Muscle of leg (tissue), 11 donors: Measurements from ENCODE around the gene ST6GALNAC3. TPM values are rescaled to one million over a fixed set of nuclear protein-coding genes. Genes with fewer than 3 reads are reported as not detected.
A peak's percentile ranks its signal among the peaks of the same experiment; 100 is the strongest.
"Not testable (repeated sequence)": the region's sequence is repeated elsewhere in the genome, so short reads cannot be mapped to it uniquely, and the experiment has no call there.

Experiments used
- DNase-seq: peaks from one replicate; pipeline ENCODE4 v3.0.0; 2013
- H3K27ac ChIP-seq: one replicate; pipeline ENCODE4 v1.5.1; 2013; ENCODE audit warnings: mild to moderate bottlenecking, low read length, control low read depth
- H3K27me3 ChIP-seq: one replicate; pipeline ENCODE4 v1.6.1; 2013; ENCODE audit warnings: low read length; ENCODE audit not compliant: control insufficient read depth, insufficient read depth
- H3K36me3 ChIP-seq: one replicate; pipeline ENCODE4 v1.6.1; 2013; ENCODE audit warnings: low read length; ENCODE audit not compliant: control insufficient read depth, insufficient read depth
- H3K4me1 ChIP-seq: one replicate; pipeline ENCODE4 v1.6.1; 2013; ENCODE audit warnings: low read length; ENCODE audit not compliant: control insufficient read depth, insufficient read depth
- H3K4me3 ChIP-seq: one replicate; pipeline ENCODE4 v1.5.1; 2013; ENCODE audit warnings: low read length, control low read depth
- H3K9me3 ChIP-seq: replicated peaks from 2 replicates; pipeline ENCODE4 v1.6.1; 2013; ENCODE audit warnings: low read depth, low read length; ENCODE audit not compliant: control insufficient read depth
- WGBS: methylation state at CpG from one replicate; pipeline ENCODE4 v1.1.5; 2013; ENCODE audit warnings: missing lambda C conversion rate; ENCODE audit not compliant: insufficient coverage; 5-methylcytosine and 5-hydroxymethylcytosine counted together
- polyA plus RNA-seq, 8 donors: library from polyadenylated mRNA; unstranded; fragments of 120-200 nt; gene quantifications; one replicate each; pipeline versions ENCODE4 v1.2.1 to v1.2.3, GENCODE V29; 2013; ENCODE audit warnings: inconsistent platforms in 1 of 8, low replicate concordance in 1 of 8; ENCODE audit not compliant: insufficient read length in 8 of 8, insufficient read depth in 1 of 8
- total RNA-seq: library from RNA; stranded (reverse); fragments of 120-200 nt; gene quantifications from one replicate; pipeline ENCODE4 v1.2.4, GENCODE V29; 2013

The ST6GALNAC3 gene
- total and polyA plus RNA-seq, 9 donors = 3.6 to 9.0 (median 6.4) TPM

GRCh38 chr1:76230842-76231281 lies 156.3 kb downstream of the ST6GALNAC3 start:
- no CpG with 5 or more reads among the region's 2 CpGs for WGBS
- no peak overlapping the region for H3K4me3 ChIP-seq
- no peak for DNase-seq
- H3K27ac ChIP-seq = no peak overlapping the region
- H3K36me3 ChIP-seq = no peaks in the 10 kb centered on the region
- H3K4me1 ChIP-seq = no peaks in the 10 kb centered on the region
- H3K9me3 ChIP-seq = no peaks in the 10 kb centered on the region
- no peaks in the 10 kb centered on the region for H3K27me3 ChIP-seq

GRCh38 chr1:76231320-76231719 lies 156.8 kb downstream of the ST6GALNAC3 start:
- Histone ChIP-seq H3K4me3 (no peak overlapping the region), H3K4me1 (no peaks in the 10 kb centered on the region), H3K27ac (no peak overlapping the region), H3K27me3 (no peaks in the 10 kb centered on the region), H3K9me3 (no peaks in the 10 kb centered on the region), H3K36me3 (no peaks in the 10 kb centered on the region)
- no peak for DNase-seq
- WGBS = 50% methylated on average over 2 of the region's 4 CpGs

- Histone ChIP-seq H3K27ac (no peak overlapping the region), H3K9me3 (no peaks in the 10 kb centered on the region), H3K36me3 (no peaks in the 10 kb centered on the region), H3K4me3 (no peak overlapping the region), H3K27me3 (no peaks in the 10 kb centered on the region), H3K4me1 (no peaks in the 10 kb centered on the region)
- DNase-seq = no peak
- WGBS = 96% methylated on average over 3 of the region's 4 CpGs
Measured at GRCh38 chr1:76232666-76233065, 158.1 kb downstream of the ST6GALNAC3 start.

GRCh38 chr1:76234061-76234460 lies 159.5 kb downstream of the ST6GALNAC3 start:
- Histone ChIP-seq H3K4me3 (no peak overlapping the region), H3K27me3 (no peaks in the 10 kb centered on the region), H3K4me1 (no peaks in the 10 kb centered on the region), H3K36me3 (no peaks in the 10 kb centered on the region), H3K27ac (no peak overlapping the region), H3K9me3 (no peaks in the 10 kb centered on the region)
- DNase-seq = no peak
- no CpG with 5 or more reads among the region's 2 CpGs for WGBS

GRCh38 chr1:76237211-76237610 lies 162.7 kb downstream of the ST6GALNAC3 start:
- Histone ChIP-seq H3K27me3 (no peaks in the 10 kb centered on the region), H3K4me3 (no peak overlapping the region), H3K36me3 (no peaks in the 10 kb centered on the region), H3K27ac (no peak overlapping the region), H3K4me1 (no peaks in the 10 kb centered on the region), H3K9me3 (no peaks in the 10 kb centered on the region)
- no peak for DNase-seq
- WGBS = no CpG with 5 or more reads among the region's 5 CpGs

- WGBS = 85% methylated on average over 2 of the region's 6 CpGs
- Histone ChIP-seq H3K9me3 (no peaks in the 10 kb centered on the region), H3K4me1 (no peaks in the 10 kb centered on the region), H3K27me3 (no peaks in the 10 kb centered on the region), H3K27ac (no peak overlapping the region), H3K36me3 (no peaks in the 10 kb centered on the region), H3K4me3 (no peak overlapping the region)
- no peak for DNase-seq
Measured at GRCh38 chr1:76238094-76238628, 163.6 kb downstream of the ST6GALNAC3 start.

GRCh38 chr1:76239470-76239918 lies 164.9 kb downstream of the ST6GALNAC3 start:
- Histone ChIP-seq H3K27ac (no peak overlapping the region), H3K36me3 (no peaks in the 10 kb centered on the region), H3K4me3 (no peak overlapping the region), H3K9me3 (no peaks in the 10 kb centered on the region), H3K27me3 (no peaks in the 10 kb centered on the region), H3K4me1 (no peaks in the 10 kb centered on the region)
- DNase-seq = no peak
- WGBS = no CpG with 5 or more reads among the region's 3 CpGs

- Histone ChIP-seq H3K4me1 (no peaks in the 10 kb centered on the region), H3K4me3 (no peak overlapping the region), H3K9me3 (no peaks in the 10 kb centered on the region), H3K27me3 (no peaks in the 10 kb centered on the region), H3K27ac (no peak overlapping the region), H3K36me3 (no peaks in the 10 kb centered on the region)
- WGBS = 20% methylated on average over 1 of the region's 1 CpG
- peak; percentile 61 for DNase-seq
Measured at GRCh38 chr1:76240316-76240715, 165.8 kb downstream of the ST6GALNAC3 start.

- not testable (repeated sequence) for H3K9me3 ChIP-seq, H3K27ac ChIP-seq, H3K4me1 ChIP-seq, H3K36me3 ChIP-seq, DNase-seq, H3K4me3 ChIP-seq, H3K27me3 ChIP-seq
- no CpG with 5 or more reads among the region's 1 CpG for WGBS
Measured at GRCh38 chr1:76242587-76242986, 168.0 kb downstream of the ST6GALNAC3 start.

- Histone ChIP-seq H3K4me1 (peaks cover 5% of the 10 kb centered on the region), H3K9me3 (no peaks in the 10 kb centered on the region), H3K4me3 (no peak overlapping the region), H3K27me3 (no peaks in the 10 kb centered on the region), H3K27ac (no peak overlapping the region), H3K36me3 (no peaks in the 10 kb centered on the region)
- no peak for DNase-seq
- WGBS = 63% methylated on average over 2 of the region's 5 CpGs
Measured at GRCh38 chr1:76247261-76247852, 172.8 kb downstream of the ST6GALNAC3 start.
